Measurements from ENCODE around the gene BSN.

DNA sequence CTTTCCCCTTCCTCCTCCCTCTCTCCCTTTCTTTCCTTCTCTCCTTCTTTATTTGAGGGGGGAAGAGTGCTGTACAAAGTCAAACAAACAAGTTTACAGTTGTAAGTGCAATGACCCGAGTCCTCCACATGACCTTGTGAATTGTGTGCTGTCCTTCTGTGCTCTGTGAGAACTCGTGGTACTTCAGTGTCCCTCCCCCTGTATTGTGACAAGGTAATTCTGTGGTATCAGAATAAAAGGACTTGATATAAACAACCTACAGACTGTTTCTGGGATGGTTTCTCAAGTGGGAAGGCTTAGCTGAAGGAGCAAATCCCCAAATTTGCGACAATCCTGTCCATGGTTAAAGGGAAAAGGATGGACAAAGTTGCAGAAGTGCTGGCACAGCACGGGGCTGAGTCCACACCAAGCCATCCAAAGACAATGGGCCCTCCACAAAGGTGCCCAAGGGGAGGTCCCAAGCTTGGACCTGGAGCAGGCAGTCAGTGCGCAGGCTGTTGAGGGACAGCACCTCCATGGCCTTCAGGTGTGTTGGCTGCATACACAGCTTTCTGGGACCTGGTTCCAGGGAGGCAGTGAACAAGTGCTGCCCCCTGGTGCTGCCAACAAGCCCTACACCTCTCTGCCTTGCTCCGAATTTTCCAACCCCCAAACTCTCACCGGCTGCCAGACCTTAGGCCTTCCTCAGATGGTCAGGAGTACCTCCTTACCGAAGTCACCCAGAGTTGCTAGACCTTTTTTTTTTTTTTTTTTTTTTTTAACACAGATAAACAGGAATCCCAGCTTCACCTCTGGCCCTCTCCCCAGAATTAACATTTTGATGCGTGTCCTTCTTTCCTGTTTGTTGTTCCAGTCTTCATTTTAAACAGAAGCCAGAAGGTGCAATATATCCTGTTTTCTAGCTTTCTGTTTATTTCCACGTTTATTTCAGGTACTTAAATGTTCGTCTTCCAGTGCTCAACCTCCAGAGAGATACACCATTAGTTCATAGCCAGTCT, 117.3 kb downstream of the BSN start:
- TF ChIP-seq CTCF (conservative IDR thresholded peaks at IDR 0.05; ENCODE audit: low read depth, low read length) (peak; percentile 84), CEBPB (IDR thresholded peaks at IDR 0.05; ENCODE audit: low read depth, low read length) (no peak)

Data from IMR-90 (cell line).